LHCN-M2 (cell line): ENCODE results near the gene CASTOR1. TPM values are rescaled to one million over a fixed set of nuclear protein-coding genes. Genes with fewer than 3 reads are reported as not detected.
"Not testable (repeated sequence)": the region's sequence is repeated elsewhere in the genome, so short reads cannot be mapped to it uniquely, and the experiment has no call there.

Source experiments
- DNase-seq: peaks from one replicate; pipeline ENCODE4 v3.0.0-alpha.2; 2012; ENCODE audit warnings: low read depth
- polyA plus RNA-seq: library from polyadenylated mRNA; unstranded; fragments of >200 nt; gene quantifications from one replicate; pipeline ENCODE4 v1.2.1, GENCODE V29; 2012; ENCODE audit warnings: missing spikeins
- total RNA-seq: library from RNA; depleted of rRNA; stranded (reverse); fragments of >200 nt; gene quantifications from 2 replicates; pipeline ENCODE4 v1.2.3, GENCODE V29; 2014; rRNA removed

Gene CASTOR1
- 8.7 and 19.1 TPM in 2 replicates for total RNA-seq
- polyA plus RNA-seq = 18.3 TPM

- peak; percentile 98 for DNase-seq
Observed at GRCh38 chr22:30289141-30289979, at the start of gene CASTOR1. Gene CASTOR1 (minus strand): TSS chr22:30289505. CDS start chr22:30289497, 8 bp downstream.

GRCh38 chr22:30338802-30339201 is 49.5 kb upstream of the CASTOR1 start:
- no peak for DNase-seq

DNA sequence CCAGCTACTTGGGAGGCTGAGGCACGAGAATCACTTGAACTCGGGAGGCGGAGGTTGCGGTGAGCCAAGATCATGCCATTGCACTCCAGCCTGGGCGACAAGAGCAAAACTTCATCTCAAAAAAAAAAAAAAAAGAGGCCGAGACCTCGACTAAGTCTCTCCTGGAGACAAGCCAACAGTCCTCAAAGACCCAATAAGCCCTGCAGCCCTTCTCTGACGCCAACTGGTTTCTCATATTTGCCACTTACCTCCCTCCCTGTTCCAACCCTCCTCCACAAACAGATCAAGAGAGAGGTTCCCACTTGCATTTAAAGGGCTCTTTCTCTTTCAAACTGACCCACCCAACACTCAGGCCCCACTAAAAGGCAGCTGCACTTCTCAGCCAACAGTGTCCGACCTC is 49.0 kb upstream of the CASTOR1 start:
- DNase-seq = not testable (repeated sequence)

GRCh38 chr22:30337461-30337778 is 48.1 kb upstream of the CASTOR1 start:
- no peak for DNase-seq

- DNase-seq = no peak
Observed at GRCh38 chr22:30336752-30337460, 47.6 kb upstream of the CASTOR1 start.

- DNase-seq = no peak
Observed at GRCh38 chr22:30335236-30335635, 45.9 kb upstream of the CASTOR1 start.

- no peak for DNase-seq
Observed at GRCh38 chr22:30334646-30335045, 45.3 kb upstream of the CASTOR1 start.

GRCh38 chr22:30333707-30334087 is 44.4 kb upstream of the CASTOR1 start:
- no peak for DNase-seq

DNA sequence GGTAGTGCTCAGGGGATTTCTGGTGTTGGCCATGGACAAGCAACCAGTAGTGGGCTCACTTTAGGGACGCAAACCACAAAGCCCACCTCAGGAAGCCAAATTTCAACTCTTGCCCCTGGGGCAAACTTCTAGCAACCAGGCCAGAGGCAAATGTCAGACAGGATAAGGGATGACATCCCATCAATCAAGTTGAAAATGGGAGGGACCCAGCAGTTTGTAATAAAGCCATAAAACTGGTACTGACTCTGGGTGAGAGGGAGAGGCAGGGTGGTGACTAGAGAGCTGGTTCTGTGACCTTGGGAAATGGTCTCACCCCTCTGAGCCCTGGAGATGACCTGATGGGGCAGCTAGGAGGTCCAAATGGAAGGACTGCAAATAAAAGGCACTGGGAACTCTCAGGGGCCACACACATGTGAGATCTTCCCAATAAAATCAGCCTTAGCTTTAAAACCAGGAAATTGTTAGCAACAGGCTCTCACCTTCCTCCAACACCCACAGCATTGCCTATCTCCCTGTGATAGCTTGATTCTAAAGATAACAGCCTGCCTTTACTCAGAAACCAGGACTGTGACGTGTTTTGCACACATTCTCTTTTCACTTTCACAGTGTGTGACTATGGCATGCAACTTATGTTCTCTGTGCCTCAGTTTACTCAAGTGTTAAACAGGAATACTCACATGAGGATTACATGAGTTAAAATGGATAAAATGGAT is 43.8 kb upstream of the CASTOR1 start:
- no peak for DNase-seq

- DNase-seq = no peak
Observed at GRCh38 chr22:30332551-30332950, 43.2 kb upstream of the CASTOR1 start.

DNA sequence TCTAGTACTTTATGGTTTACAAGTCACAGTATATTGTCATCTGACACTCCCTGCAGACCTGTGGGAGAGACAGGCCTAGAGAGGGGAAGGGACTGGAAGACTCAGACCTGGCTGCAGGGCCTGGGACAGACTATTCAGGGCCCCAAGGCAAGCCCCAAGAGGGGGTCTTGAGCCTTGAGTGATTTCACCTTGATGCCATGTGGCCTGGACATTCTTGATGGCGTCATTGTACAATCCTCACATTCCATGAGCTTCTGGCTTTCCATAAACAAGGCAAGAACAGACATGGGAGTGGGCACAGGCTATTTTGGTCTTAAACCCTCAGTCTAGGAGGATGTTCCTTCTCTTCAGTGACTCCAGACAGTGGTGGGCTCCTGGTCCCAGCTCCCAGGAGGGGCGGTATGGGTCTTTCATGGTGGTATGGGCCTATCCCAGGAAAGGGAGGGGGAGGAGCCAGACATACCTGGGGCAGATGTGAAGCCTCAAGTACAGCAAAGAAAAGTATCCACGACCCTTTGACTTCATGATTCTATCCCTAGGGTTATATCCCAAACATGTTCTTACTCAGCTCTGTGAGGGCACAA is 39.3 kb upstream of the CASTOR1 start:
- no peak for DNase-seq

GRCh38 chr22:30327864-30328345 is 38.6 kb upstream of the CASTOR1 start:
- DNase-seq = no peak

DNA sequence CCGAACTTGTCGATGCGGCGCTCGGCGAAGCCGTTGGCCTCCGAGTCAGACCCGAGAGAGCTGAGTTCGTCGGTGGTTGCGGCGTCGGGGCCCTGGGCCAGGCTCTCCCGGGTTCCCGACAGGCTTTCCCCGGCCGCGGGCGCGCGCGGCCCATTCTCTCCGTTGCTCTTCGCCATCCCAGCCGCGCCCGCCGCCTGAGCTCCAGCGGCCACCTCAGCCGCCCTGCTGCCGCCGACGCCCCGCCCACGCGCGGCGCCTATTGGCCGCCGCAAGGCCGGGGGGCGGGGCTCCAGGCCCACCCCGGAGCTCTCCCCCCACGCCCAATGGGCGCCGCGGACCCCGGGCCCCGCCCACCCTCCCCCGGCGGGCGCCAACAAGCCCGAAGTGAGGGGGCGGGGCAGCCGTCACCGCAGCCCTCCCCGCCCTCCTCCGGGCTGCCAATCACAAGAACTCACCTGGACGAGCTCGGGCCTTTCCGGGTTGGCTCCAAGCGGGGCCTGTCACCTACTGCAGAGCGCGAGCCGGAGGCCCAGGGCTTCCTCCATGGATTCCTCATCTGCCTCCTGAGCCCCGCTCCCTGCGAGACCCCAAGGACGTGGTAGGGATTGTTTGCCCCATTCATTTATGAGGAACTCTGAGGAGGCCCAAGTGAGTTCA is 37.5 kb upstream of the CASTOR1 start, which contains the start of gene TBC1D10A:
TSS of gene TBC1D10A (minus strand) at position 236 of the 657 bp plus-strand sequence. CDS start at position 176, 60 bp downstream.
- peak; percentile 80 for DNase-seq

DNA sequence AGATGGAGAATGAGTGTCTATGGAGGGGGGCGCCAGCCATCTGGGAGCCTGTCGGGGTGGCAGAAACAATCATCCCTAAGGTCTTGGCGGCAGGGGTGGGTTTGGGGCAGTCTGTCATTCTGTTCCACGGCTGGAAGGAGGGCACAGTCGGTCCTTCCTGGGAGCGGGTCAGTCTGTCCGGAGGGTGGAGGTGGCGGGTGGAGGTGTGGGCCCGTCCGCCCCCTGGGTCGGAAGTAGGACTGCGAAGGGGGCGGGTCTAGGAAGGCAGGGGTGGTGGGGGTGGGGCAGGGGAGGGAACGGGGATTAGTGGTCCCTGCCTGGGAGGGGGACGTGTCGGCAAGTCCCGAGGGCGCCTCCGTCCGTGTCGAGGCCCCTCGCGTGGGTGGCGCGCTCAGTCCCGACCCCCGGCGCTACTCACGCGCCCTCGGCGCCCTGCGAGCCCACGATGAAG is 37.0 kb upstream of the CASTOR1 start:
- no peak for DNase-seq

GRCh38 chr22:30325724-30326254 is 36.5 kb upstream of the CASTOR1 start:
- no peak for DNase-seq

- DNase-seq = peak; percentile 84
Observed at GRCh38 chr22:30325065-30325720, 35.9 kb upstream of the CASTOR1 start.

DNA sequence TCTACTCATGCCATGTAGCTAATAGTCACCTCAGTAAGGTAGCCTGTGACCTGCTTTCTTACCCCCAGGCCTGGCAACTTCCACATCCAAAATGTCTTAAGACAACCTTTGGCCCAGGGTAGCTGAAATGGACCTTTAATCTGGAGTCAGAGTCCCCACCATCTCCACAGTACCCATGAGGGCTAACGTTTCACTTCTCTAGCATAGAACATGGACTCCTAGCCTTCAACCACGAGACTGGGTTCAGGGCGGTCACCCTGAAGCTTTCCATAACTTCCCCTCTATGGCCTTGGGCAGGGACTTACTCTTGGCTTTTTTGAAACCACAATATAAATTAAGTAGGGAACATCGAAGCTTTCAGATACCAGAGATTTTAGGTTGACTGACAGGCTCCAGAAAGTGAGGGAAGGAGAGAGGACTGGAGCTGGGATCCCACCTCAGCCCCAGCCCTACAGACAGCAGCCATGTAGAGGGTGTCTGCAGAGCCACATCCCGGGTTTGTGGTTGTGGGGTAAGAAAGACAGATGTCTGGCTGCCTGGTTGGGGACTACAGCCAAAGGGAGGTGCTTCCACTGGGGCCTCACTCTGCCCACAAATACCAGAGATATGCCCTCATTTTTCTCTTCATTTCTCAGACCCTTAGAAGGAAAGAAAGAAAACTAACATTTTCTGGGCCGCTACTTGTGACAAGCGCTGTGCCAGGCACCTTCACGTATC is 34.9 kb upstream of the CASTOR1 start:
- DNase-seq = peak; percentile 66

GRCh38 chr22:30323246-30323645 is 33.9 kb upstream of the CASTOR1 start:
- DNase-seq = no peak

GRCh38 chr22:30321461-30321860 is 32.2 kb upstream of the CASTOR1 start:
- no peak for DNase-seq
